PC-9 (cell line): ENCODE results near the gene SPRY1.

Experiments used
- CTCF ChIP-seq: fragments of 200-600 bp; sonication (generic); conservative IDR thresholded peaks from 2 replicates; pipeline ENCODE4 v1.6.1; 2017; ENCODE audit warnings: mixed run types, antibody characterized with exemption, mild to moderate bottlenecking, moderate library complexity
- EZH2 ChIP-seq: fragments of 200-600 bp; sonication (generic); IDR thresholded peaks from 2 replicates; pipeline ENCODE4 v1.8.0; 2017; ENCODE audit warnings: antibody characterized with exemption, low read depth

GRCh38 chr4:123403080-123403604 is 6.5 kb downstream of the SPRY1 start:
- TF ChIP-seq CTCF (no peak), EZH2 (no peak)
